A549 (cell line): ENCODE measurements around the gene GOLGA6L2.

Source experiments
- CBX2 ChIP-seq: fragments of 200-600 bp; sonication (generic); IDR thresholded peaks from 2 replicates; pipeline ENCODE4 v1.6.1; 2016; ENCODE audit warnings: low read depth, mild to moderate bottlenecking, borderline replicate concordance
- CTCF ChIP-seq: fragments of >200 bp; sonication (Bioruptor Twin); formaldehyde crosslinking; IDR thresholded peaks from 3 replicates; pipeline ENCODE4 v1.5.1; 2016
- E2F6 ChIP-seq: IDR thresholded peaks from 2 replicates; pipeline ENCODE4 v1.6.1; 2012; ENCODE audit warnings: low read depth, borderline replicate concordance
- FOSL2 ChIP-seq, 2 experiments: fragments of 450-650 bp in 1 of 2; fragments of >200 bp in 1 of 2; sonication (Bioruptor Twin) in 1 of 2; formaldehyde crosslinking; IDR thresholded peaks; 2 replicates each; pipeline versions ENCODE4 v1.5.0 to v1.6.1; 2016 to 2020; ENCODE audit warnings: mild to moderate bottlenecking in 1 of 2, moderate library complexity in 1 of 2
- KDM5A ChIP-seq: fragments of 200-600 bp; sonication (generic); IDR thresholded peaks from 2 replicates; pipeline ENCODE4 v1.6.1; 2016; ENCODE audit warnings: antibody characterized with exemption, mild to moderate bottlenecking
- MAFK ChIP-seq: fragments of 450-650 bp; IDR thresholded peaks from 2 replicates; pipeline ENCODE4 v1.6.1; 2014; ENCODE audit not compliant: partially characterized antibody
- MAX ChIP-seq: IDR thresholded peaks from 2 replicates; pipeline ENCODE4 v1.6.1; 2012
- MAZ ChIP-seq: fragments of 150-350 bp; IDR thresholded peaks from 2 replicates; pipeline ENCODE4 v1.6.1; 2014; ENCODE audit warnings: antibody characterized with exemption, low read depth, low read length, borderline replicate concordance
- MYC ChIP-seq: IDR thresholded peaks from 2 replicates; pipeline ENCODE4 v1.6.1; 2012; ENCODE audit warnings: mild to moderate bottlenecking, inconsistent platforms, low read length, improper control_type of control experiment, borderline replicate concordance
- NPAS2 ChIP-seq: fragments of 250-450 bp; sonication (Bioruptor Pico); IDR thresholded peaks from 2 replicates; pipeline ENCODE4 v1.8.0; 2022; ENCODE audit warnings: mild to moderate bottlenecking, moderate library complexity, borderline replicate concordance
- PBX3 ChIP-seq: IDR thresholded peaks from 2 replicates; pipeline ENCODE4 v1.6.1; 2012
- POLR2A ChIP-seq: IDR thresholded peaks from 2 replicates; pipeline ENCODE4 v1.6.1; 2012; ENCODE audit warnings: mild to moderate bottlenecking, low read length
- REST ChIP-seq: fragments of 200-600 bp; sonication (generic); IDR thresholded peaks from 2 replicates; pipeline ENCODE4 v1.6.1; 2016; ENCODE audit warnings: antibody characterized with exemption, mild to moderate bottlenecking, moderate library complexity

GRCh38 chr15:23446215-23447106, 582 bp downstream of the GOLGA6L2 start:
- TF ChIP-seq CTCF (no peak), MAFK (no peak), MAX (no peak), NPAS2 (no peak), MYC (no peak), CBX2 (no peak), POLR2A (no peak), PBX3 (no peak), MAZ (no peak), E2F6 (no peak), FOSL2 (IDR thresholded peaks at IDR 0.05) (no peak), FOSL2 (CRISPR knock-in tag; IDR thresholded peaks at IDR 0.05) (no peak), REST (no peak), KDM5A (no peak)
